HepG2 (cell line): ENCODE measurements around the gene CRHBP. TPM values are rescaled to one million over a fixed set of nuclear protein-coding genes. Genes with fewer than 3 reads are reported as not detected.

Source experiments
- ATAC-seq: fragments of 200-7000 bp; cut with Tn5 transposase; 3 replicates; pipeline ENCODE4 v1.9.1; 2020; ENCODE audit warnings: mild to moderate bottlenecking, moderate library complexity
- BruUV-seq: library from RNA; stranded (reverse); fragments of 400-500 nt; replicated peaks from 2 replicates; lab custom pipeline; 2021; lab: Mats Ljungman, UMichigan
- CTCF ChIA-PET: fragments of 300-600 bp; formaldehyde crosslinking; extraction: SDS; loops from one replicate; lab custom pipeline; 2021; ENCODE audit warnings: low total read pairs, inconsistent platforms, low intra/inter-chr PET ratio; lab: Yijun Ruan, JAX
- POLR2A ChIA-PET: fragments of 350-600 bp; sonication (Branson Sonifier 250); formaldehyde crosslinking; loops from one replicate; lab custom pipeline; 2020; ENCODE audit warnings: antibody characterized with exemption, inconsistent platforms; lab: Yijun Ruan, JAX
- DNase-seq: peaks from one replicate; pipeline ENCODE4 v3.0.0-alpha.2; 2015; ENCODE audit warnings: low spot score
- FAIRE-seq: peaks from 3 replicates; lab custom pipeline; 2011; peaks lifted over from hg19 to GRCh38; lab: Jason Lieb, UNC
- H2AFZ ChIP-seq: one replicate; pipeline ENCODE4 v1.6.1; 2011; ENCODE audit warnings: low read length, inconsistent platforms
- H3K27ac ChIP-seq: fragments of 300-600 bp; 3 replicates; pipeline ENCODE4 v1.8.0; 2011; ENCODE audit warnings: mixed run types, mild to moderate bottlenecking, mixed read lengths, low read length, inconsistent platforms; ENCODE audit not compliant: insufficient read depth; ENCODE audit errors: extremely low read length
- H3K27me3 ChIP-seq, 2 experiments: fragments of 200-600 bp in 1 of 2; 2 replicates in 1 of 2; 3 replicates in 1 of 2; pipeline versions ENCODE4 v1.6.0 to v1.8.0; 2011; ENCODE audit warnings: low read length in 2 of 2, mild to moderate bottlenecking in 2 of 2, moderate library complexity in 2 of 2, inconsistent platforms in 1 of 2; ENCODE audit not compliant: insufficient read depth in 2 of 2, control insufficient read depth in 1 of 2
- H3K36me3 ChIP-seq, 2 experiments: fragments of 200-600 bp in 1 of 2; replicated peaks in 1 of 2; 2 replicates in 1 of 2; 3 replicates in 1 of 2; pipeline versions ENCODE4 v1.5.1 to v1.8.0; 2011; ENCODE audit warnings: low read length in 2 of 2, inconsistent platforms in 1 of 2; ENCODE audit not compliant: insufficient read depth in 2 of 2, control insufficient read depth in 1 of 2
- H3K4me1 ChIP-seq: 2 replicates; pipeline ENCODE4 v1.5.1; 2012; ENCODE audit warnings: low read length, inconsistent platforms; ENCODE audit not compliant: insufficient read depth
- H3K4me2 ChIP-seq: 2 replicates; pipeline ENCODE4 v1.6.0; 2011; ENCODE audit warnings: low read depth, low read length, inconsistent platforms
- H3K4me3 ChIP-seq, 3 experiments: fragments of 200-600 bp in 1 of 3; sonication (generic), shearing (Covaris generic) in 1 of 3; replicated peaks in 1 of 3; 2 replicates each; pipeline ENCODE4 v1.5.1; 2011 to 2016; ENCODE audit warnings: low read length in 3 of 3, inconsistent platforms in 2 of 3, low read depth in 2 of 3, mild to moderate bottlenecking in 2 of 3, control low read depth in 1 of 3, mixed read lengths in 1 of 3; ENCODE audit not compliant: insufficient read depth in 1 of 3
- H3K79me2 ChIP-seq: one replicate; pipeline ENCODE4 v1.6.1; 2011; ENCODE audit warnings: low read length, inconsistent platforms; ENCODE audit not compliant: insufficient read depth
- H3K9ac ChIP-seq: 2 replicates; pipeline ENCODE4 v1.6.0; 2011; ENCODE audit warnings: mild to moderate bottlenecking, low read depth, low read length, inconsistent platforms; ENCODE audit not compliant: insufficient read depth
- H3K9me3 ChIP-seq: 2 replicates; pipeline ENCODE4 v1.5.1; 2012; ENCODE audit warnings: mild to moderate bottlenecking, low read length
- H4K20me1 ChIP-seq: 2 replicates; pipeline ENCODE4 v1.6.0; 2011; ENCODE audit warnings: inconsistent platforms, mild to moderate bottlenecking, low read length, moderate library complexity; ENCODE audit not compliant: insufficient read depth
- ARNT2 ChIP-seq: sonication (generic); formaldehyde crosslinking; IDR thresholded peaks from 2 replicates; pipeline ENCODE4 v1.8.0; 2022; ENCODE audit warnings: mild to moderate bottlenecking, low read depth, missing genetic modification reagents, moderate library complexity
- GABPA ChIP-seq, 2 experiments: IDR thresholded peaks; 2 replicates each; pipeline ENCODE4 v1.6.1; 2011 to 2016; ENCODE audit warnings: low read depth in 2 of 2, low read length in 1 of 2, missing biosample characterization in 1 of 2, missing genetic modification characterization in 1 of 2
- WGBS: methylation state at CpG from one replicate; pipeline ENCODE4 v1.1.6; 2017; ENCODE audit warnings: low lambda C conversion rate; 5-methylcytosine and 5-hydroxymethylcytosine counted together
- in situ Hi-C: cut with HindIII; loops from 2 replicates; pipeline ENCODE4 v1.10.0; 2017; ENCODE audit warnings: low pct_unique_long_range_greater_than_20kb; ENCODE audit not compliant: extremely low pct_ligation_motif_present
- intact Hi-C: fragments of 100-400 bp; cut with micrococcal nuclease; formaldehyde crosslinking; loops from one replicate; pipeline ENCODE4 v1.10.0; 2022; ENCODE audit not compliant: unreplicated experiment
- polyA plus RNA-seq, 8 experiments: library from polyadenylated mRNA; depleted of rRNA in 3 of 8; stranded (reverse) in 7 of 8; unstranded in 1 of 8; fragments of >200 nt; fragmentation: Illumina TruSeq in 4 of 8; extraction: Trizol in 4 of 8; gene quantifications; 2 replicates each; pipeline versions ENCODE4 v1.2.1 to v1.2.3, GENCODE V29; 2011 to 2016; ENCODE audit warnings: low read depth in 4 of 8, missing spikeins in 1 of 8, mixed read lengths in 1 of 8; ENCODE audit not compliant: insufficient read depth in 1 of 8
- total RNA-seq, 5 experiments: library from RNA; depleted of rRNA; stranded (reverse); fragments of >200 nt; fragmentation: Illumina TruSeq; extraction: Trizol; gene quantifications; 2 replicates each; pipeline ENCODE4 v1.2.3, GENCODE V29; 2016; ENCODE audit warnings: low read depth in 1 of 5
- TF ChIP-seq, protein P1 (sequence below): sonication (generic); formaldehyde crosslinking; conservative IDR thresholded peaks from 2 replicates; pipeline ENCODE4 v1.4.0; 2020; ENCODE audit warnings: missing genetic modification reagents
- TF ChIP-seq, protein P2 (sequence below): sonication (generic); formaldehyde crosslinking; IDR thresholded peaks from 2 replicates; pipeline ENCODE4 v1.4.0; 2020; ENCODE audit warnings: missing genetic modification reagents

Gene CRHBP
- total and polyA plus RNA-seq, 2 of the 13 experiments (the other 11 are each of a cell fraction or from before 2014, with no cell fraction given), result not detected

DNA sequence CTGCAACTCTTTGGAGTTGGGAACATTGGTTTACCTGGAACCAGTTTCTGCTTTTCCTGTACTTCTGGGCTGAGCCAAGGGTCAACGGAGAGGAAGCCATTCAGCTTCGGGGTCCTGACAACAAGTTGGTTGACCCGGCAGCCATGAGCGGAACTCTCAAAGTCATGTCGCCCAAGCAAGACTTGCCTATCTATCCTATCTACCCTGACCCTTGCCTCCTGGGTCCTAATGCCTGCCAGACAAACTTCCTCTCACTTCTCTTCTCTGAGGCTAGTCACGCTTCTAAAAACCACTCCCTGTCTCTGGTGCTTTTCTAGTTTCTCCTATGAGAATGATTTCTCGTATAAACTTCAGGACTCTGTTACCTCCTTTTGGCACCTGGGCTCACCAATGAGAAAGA is 44.7 kb upstream of the CRHBP start:
- Histone ChIP-seq H3K36me3 (no peaks in the 10 kb centered on the region), H4K20me1 (no peaks in the 10 kb centered on the region), H2AFZ (no peak overlapping the region), H3K27me3 (no peaks in the 10 kb centered on the region; a peak in 1 of 5 replicates), H3K4me2 (0 out of 2 replicates have a peak overlapping the region, but pooled peaks have one; percentile 7), H3K9me3 (no peaks in the 10 kb centered on the region), H3K27ac (no peak overlapping the region), H3K79me2 (no peaks in the 10 kb centered on the region), H3K4me1 (no peaks in the 10 kb centered on the region), H3K9ac (no peak overlapping the region), H3K4me3 (no peak overlapping the region)
- no TSS peak for BruUV-seq
- intact Hi-C loops (no loop called here), in situ Hi-C loops (no loop called here)
- WGBS, result 46% methylated on average over 6 of the region's 7 CpGs
- ATAC-seq, result no peak
- CTCF ChIA-PET, result no interaction called here
- POLR2A ChIA-PET, result no interaction called here
- DNase-seq, result no peak
- TF ChIP-seq, protein P1, sequence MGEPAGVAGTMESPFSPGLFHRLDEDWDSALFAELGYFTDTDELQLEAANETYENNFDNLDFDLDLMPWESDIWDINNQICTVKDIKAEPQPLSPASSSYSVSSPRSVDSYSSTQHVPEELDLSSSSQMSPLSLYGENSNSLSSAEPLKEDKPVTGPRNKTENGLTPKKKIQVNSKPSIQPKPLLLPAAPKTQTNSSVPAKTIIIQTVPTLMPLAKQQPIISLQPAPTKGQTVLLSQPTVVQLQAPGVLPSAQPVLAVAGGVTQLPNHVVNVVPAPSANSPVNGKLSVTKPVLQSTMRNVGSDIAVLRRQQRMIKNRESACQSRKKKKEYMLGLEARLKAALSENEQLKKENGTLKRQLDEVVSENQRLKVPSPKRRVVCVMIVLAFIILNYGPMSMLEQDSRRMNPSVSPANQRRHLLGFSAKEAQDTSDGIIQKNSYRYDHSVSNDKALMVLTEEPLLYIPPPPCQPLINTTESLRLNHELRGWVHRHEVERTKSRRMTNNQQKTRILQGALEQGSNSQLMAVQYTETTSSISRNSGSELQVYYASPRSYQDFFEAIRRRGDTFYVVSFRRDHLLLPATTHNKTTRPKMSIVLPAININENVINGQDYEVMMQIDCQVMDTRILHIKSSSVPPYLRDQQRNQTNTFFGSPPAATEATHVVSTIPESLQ (CRISPR knock-in tag), result no peak
- TF ChIP-seq, protein P2, sequence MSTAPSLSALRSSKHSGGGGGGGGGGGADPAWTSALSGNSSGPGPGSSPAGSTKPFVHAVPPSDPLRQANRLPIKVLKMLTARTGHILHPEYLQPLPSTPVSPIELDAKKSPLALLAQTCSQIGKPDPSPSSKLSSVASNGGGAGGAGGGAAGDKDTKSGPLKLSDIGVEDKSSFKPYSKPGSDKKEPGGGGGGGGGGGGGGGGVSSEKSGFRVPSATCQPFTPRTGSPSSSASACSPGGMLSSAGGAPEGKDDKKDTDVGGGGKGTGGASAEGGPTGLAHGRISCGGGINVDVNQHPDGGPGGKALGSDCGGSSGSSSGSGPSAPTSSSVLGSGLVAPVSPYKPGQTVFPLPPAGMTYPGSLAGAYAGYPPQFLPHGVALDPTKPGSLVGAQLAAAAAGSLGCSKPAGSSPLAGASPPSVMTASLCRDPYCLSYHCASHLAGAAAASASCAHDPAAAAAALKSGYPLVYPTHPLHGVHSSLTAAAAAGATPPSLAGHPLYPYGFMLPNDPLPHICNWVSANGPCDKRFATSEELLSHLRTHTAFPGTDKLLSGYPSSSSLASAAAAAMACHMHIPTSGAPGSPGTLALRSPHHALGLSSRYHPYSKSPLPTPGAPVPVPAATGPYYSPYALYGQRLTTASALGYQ (CRISPR knock-in tag), result no peak
- TF ChIP-seq ARNT2 (CRISPR knock-in tag) (no peak), GABPA (IDR thresholded peaks at IDR 0.05; ENCODE audit: low read depth, low read length) (no peak), GABPA (CRISPR knock-in tag; IDR thresholded peaks at IDR 0.05; ENCODE audit: low read depth) (peak; percentile 26; the same call in 1 of the 2 replicates)
- no peak for FAIRE-seq
